DMS 273 (cell line): ENCODE results near the gene BBLN.

Experiments used
- DNase-seq: peaks from one replicate; lab custom pipeline; 2025; ENCODE audit not compliant: unreplicated experiment; lab: John Stamatoyannopoulos, UW

The BBLN gene

GRCh38 chr9:128188209-128188608 lies 28.1 kb downstream of the BBLN start:
- DNase-seq = no peak

- DNase-seq = peak; percentile 26
Observed at GRCh38 chr9:128190013-128190412, 29.9 kb downstream of the BBLN start.

DNA sequence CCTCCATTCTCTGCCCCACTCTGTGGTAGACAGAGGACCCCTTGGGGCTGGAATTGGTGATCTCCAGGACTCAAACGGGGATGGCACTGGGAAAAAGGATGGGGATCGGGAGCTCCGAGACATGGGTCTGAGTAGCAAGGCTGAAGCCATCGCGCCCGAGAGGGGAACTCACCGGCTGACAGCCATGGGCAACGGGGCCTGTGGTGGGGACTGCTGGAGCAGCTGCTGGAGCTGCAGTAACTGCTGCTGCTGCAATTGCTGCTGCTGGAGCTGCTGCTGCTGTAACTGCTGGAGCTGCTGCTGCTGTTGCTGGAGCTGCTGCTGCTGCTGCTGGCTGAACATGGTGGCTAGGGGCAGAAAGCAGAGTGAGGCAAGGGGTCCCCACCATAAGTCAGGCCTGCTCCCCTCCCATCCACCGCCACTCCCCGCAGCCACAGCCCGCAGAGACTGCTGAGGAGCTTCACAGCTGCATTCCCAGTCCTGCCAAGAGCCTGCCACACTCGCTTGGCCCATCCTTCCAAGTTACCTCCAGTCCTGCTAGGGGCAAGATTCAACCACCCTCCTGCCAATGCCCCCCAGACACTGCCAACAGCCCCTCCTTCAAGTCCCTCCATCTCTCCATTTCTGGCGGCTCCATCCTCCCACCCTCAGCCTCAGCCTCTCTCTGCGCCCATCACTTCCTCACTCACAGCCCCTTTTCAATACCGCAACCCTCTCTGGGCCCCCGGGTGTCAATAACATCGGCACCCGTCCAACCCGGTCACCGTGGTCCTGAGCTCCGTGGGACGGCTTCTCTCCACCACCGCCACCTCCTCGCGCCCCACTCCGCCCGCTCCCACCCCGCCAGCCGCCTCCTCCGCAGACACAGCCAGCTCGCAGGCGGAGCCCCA lies 30.7 kb downstream of the BBLN start:
- peak; percentile 47 for DNase-seq

- DNase-seq = peak; percentile 88
Observed at GRCh38 chr9:128191406-128192046, 31.5 kb downstream of the BBLN start, which contains the start of gene CIZ1. Gene CIZ1, minus strand, starts transcription at chr9:128191572. Its CDS starts 715 bp downstream, at chr9:128190857.

GRCh38 chr9:128192601-128193371 lies 32.7 kb downstream of the BBLN start:
- DNase-seq = peak; percentile 97

- DNase-seq = no peak
Observed at GRCh38 chr9:128193469-128194096, 33.5 kb downstream of the BBLN start.

- peak; percentile 57 for DNase-seq
Observed at GRCh38 chr9:128201441-128202369, 41.6 kb downstream of the BBLN start.

DNA sequence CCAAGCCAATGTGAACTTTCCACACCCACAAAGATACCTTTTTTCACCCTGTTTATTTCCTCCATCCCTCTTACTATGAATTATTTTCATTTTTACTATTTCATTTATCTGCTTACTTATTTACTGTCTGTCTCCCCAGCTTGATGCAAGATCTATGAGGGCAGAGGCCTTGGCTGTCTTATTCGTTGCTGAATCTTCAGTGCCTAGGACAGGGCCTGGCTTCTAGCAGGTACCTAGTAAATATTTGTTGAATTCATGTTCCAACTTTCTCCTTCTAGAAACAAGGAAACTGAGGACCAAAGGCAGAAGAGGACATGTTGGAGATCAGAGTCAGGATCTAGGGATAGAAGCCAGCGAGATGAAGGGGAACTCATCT lies 42.6 kb downstream of the BBLN start:
- no peak for DNase-seq

GRCh38 chr9:128203024-128203706 lies 43.1 kb downstream of the BBLN start, which contains the start of gene DNM1:
Gene DNM1, plus strand, starts transcription at chr9:128203379. Its CDS starts 92 bp downstream, at chr9:128203471.
- DNase-seq = peak; percentile 89

DNA sequence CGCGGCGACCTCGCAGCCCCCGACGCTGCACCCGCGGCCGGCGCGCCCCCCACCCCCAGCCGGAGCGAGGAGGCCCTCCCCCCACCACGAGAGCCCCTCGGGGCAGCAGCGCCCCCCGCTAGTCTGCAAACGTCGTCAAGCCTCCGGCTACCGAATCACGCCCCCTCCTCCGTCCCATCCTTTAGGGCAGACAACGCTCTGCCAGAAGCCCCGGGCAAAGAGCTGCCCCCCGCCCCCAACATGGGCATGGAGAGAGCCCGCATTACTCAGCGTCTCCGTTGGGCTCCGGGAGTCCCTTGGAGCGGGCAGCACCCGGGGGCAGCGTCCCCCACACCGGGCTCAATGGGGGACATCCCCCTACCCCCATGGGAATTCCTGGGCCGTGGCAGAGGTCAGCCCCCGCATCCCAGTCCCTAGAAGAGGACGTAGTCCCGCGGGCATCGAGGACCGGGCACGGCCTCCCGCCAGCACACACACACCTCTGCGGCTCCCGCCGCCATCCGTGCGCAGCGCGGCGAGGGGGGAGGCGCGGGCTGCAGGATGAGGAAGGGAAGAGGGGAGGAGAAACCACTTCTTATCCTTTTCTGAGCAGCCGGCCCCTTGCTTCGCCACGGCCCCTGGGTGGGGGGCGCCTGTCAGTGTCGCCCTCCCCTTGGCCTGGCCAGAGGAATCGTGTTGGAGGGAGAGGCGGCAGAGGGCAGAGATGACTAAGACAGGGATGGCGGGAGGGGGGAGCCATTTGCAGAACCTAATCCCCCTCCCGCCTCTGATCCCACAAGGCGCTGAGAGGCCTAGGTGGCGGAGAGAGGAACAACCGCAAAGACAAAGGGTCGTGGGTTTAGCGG lies 43.9 kb downstream of the BBLN start:
- DNase-seq = peak; percentile 85

DNA sequence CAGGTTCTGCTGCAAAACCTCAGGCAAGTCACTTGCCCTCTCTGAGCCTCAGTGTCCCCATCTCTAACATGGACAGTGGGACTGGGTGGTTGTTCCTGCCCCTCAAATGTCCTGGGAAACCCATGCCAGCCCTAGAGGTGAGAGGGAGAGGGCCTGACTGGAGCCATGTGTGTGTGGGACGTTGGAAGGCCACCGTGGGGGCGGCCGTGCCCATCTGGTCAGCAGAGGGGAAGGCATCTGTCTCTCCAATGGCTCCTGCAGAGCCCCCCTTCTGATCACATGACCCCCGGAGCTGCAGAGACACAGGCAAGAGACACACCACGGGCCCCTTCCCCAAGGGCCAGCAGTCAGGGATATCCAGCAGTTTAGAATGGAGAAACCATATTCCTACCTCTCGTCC lies 44.8 kb downstream of the BBLN start:
- no peak for DNase-seq

GRCh38 chr9:128205296-128205944 lies 45.4 kb downstream of the BBLN start:
- no peak for DNase-seq

- DNase-seq = no peak
Observed at GRCh38 chr9:128206484-128206883, 46.4 kb downstream of the BBLN start.

- peak; percentile 56 for DNase-seq
Observed at GRCh38 chr9:128206916-128207910, 47.1 kb downstream of the BBLN start.

DNA sequence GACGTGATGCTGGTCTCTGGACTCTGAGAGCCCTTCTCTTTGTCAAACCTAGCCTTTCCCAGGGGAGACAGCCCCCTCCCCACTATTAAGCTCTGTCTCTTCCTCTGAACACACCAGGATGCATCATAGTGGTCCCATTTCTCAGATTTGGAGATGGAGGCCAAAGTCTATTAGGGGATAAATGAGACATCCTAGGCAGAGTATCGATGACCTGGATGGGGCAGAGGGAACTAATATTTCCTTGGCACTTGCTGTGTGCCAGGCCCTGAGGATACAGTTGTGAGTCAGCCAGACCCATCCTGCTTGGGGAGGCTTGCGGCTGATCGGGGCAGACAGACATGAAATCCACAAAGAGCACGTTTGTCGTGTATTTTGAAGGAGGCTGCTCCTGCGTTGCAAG lies 48.3 kb downstream of the BBLN start:
- DNase-seq = no peak

DNA sequence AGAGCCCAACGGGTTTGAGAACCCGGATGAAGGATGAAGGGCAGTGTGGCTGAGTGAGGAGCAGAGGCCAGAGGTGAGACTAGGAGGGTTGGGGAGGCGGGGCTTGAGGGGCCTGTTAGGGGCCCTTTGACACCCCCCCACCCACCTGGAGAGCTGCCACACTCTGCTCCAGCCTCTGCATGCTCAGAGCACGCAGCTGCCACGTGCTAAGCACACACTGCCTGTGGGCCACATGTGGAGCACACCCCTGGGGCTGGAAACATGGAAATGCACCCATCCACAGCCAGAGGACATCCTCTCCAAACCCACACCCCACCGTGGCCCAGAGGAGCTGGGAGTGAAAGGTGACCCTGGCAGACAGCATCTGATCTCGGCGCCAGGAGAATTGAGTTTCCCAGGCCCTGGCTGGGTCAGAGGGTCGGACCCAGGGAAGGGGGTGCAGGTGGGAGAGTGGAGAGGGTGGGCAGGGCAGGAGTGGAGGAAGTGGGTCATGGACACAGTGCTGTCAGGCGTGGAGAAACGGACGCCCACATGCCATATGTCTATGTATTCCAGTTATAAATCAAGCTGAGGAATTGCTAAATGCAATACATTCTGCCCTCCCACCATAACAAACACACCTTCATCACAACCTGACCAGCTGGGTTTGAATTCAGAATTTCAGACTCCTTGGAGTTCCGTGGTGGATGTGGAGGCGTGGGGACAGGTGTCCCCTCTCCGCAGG lies 49.0 kb downstream of the BBLN start:
- DNase-seq = peak; percentile 71
